Stimulated activated CD4-positive, alpha-beta T cell treated with anti-CD3 and anti-CD28 coated beads, Interleukin-15, amount 100 ng/mL, for 48 hours (primary cell): ENCODE measurements around the gene FAM83D.

Experiments
- DNase-seq, 2 donors: peaks; one replicate each; pipeline ENCODE4 v3.0.0-alpha.2; 2020; ENCODE audit warnings: low read depth in 2 of 2

Gene FAM83D

DNA sequence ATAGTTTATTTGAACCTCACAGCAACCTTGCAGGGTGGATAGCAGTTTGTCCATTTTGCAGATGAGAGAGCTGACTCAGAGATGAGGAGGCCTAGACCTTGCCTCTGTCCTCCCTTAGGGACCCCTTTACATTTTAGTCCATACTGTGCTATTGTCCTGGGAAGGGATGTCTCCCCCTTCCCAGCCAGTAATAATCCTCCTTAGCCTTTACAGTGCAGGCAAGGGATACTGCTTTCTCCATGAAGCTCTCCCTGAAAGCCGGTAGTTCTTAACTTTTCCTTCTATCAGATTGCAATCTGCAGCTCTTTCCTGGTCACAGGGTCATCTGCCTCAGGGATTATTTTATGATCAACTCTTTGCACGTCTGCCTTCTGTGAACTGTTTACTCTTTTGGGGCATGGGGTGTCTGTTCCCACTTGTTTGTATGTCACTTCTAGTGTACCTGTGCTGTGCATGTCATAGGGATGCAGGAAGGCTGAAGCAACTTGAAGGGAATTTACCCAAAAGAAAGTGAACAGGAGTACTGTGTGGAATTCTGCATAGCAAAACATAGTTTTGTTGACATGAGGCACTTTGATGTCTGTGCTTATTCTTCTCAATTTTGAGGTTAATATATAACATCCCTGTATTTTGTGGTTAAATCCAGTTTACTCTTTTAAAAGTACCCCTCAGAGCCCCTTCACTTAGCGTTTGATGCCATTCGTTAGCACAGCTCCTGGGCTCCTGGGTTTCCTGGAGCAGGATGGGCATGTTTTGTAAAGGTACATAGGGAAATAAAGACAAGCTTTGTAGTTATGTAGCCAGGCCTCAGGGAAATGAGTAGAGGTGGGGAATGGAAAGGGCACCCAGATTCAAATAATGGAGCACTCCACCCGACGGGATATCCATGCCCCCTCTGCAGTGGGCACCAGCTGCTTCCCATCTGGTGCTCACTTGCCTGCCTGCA lies 74.0 kb downstream of the FAM83D start:
- no peak for DNase-seq
